Endothelial cell of umbilical vein (primary cell): ENCODE measurements around the gene PLXNA4. TPM values are rescaled to one million over a fixed set of nuclear protein-coding genes. Genes with fewer than 3 reads are reported as not detected.

Experiments
- BruUV-seq: library from RNA; stranded (reverse); fragments of 400-500 nt; replicated peaks from 2 replicates; lab custom pipeline; 2021; lab: Mats Ljungman, UMichigan
- CTCF ChIA-PET: fragments of 300-600, 350-600 bp; sonication (Branson Sonifier 250); formaldehyde crosslinking; loops from one replicate; lab custom pipeline; 2021; ENCODE audit warnings: antibody characterized with exemption, inconsistent platforms; lab: Charles Lee
- POLR2A ChIA-PET: fragments of 300-600, 350-600 bp; sonication (Branson Sonifier 250); formaldehyde crosslinking; loops from one replicate; lab custom pipeline; 2021; ENCODE audit warnings: antibody characterized with exemption, inconsistent platforms; lab: Charles Lee
- DNase-seq: peaks from one replicate; pipeline ENCODE4 v3.0.0-alpha.2; 2011; ENCODE audit warnings: low read depth, low spot score
- FAIRE-seq: peaks from 2 replicates; lab custom pipeline; 2011; peaks lifted over from hg19 to GRCh38; lab: Jason Lieb, UNC
- H2AFZ ChIP-seq: 2 replicates; pipeline ENCODE4 v1.6.0; 2012; ENCODE audit warnings: low read depth, low read length, control low read depth, inconsistent platforms
- H3K27ac ChIP-seq: 2 replicates; pipeline ENCODE4 v1.5.1; 2011; ENCODE audit warnings: low read depth, mild to moderate bottlenecking, control low read depth, low read length, moderate library complexity; ENCODE audit not compliant: insufficient read depth
- H3K27me3 ChIP-seq, 2 experiments: 2 replicates each; pipeline versions ENCODE4 v1.6.0 to v1.6.1; 2011; ENCODE audit warnings: low read length in 2 of 2, mixed read lengths in 1 of 2; ENCODE audit not compliant: control insufficient read depth in 2 of 2, insufficient read depth in 2 of 2
- H3K36me3 ChIP-seq, 2 experiments: 2 replicates in 1 of 2; 3 replicates in 1 of 2; pipeline ENCODE4 v1.5.1; 2011; ENCODE audit warnings: low read length in 2 of 2, mild to moderate bottlenecking in 1 of 2, moderate library complexity in 1 of 2; ENCODE audit not compliant: control insufficient read depth in 2 of 2, insufficient read depth in 2 of 2; ENCODE audit errors: extremely low read depth in 1 of 2
- H3K4me1 ChIP-seq: 3 replicates; pipeline ENCODE4 v1.5.1; 2011; ENCODE audit warnings: mild to moderate bottlenecking, low read length; ENCODE audit not compliant: control insufficient read depth, insufficient read depth; ENCODE audit errors: extremely low read depth
- H3K4me2 ChIP-seq: 2 replicates; pipeline ENCODE4 v1.6.1; 2011; ENCODE audit warnings: low read length, control low read depth, mixed read lengths; ENCODE audit not compliant: insufficient read depth
- H3K4me3 ChIP-seq, 3 experiments: fragments of 200-600 bp in 1 of 3; sonication (generic), shearing (Covaris generic) in 1 of 3; replicated peaks in 1 of 3; 2 replicates each; pipeline ENCODE4 v1.5.1; 2011 to 2016; ENCODE audit warnings: control low read depth in 3 of 3, low read length in 3 of 3, mild to moderate bottlenecking in 2 of 3, inconsistent platforms in 1 of 3, low read depth in 1 of 3, moderate library complexity in 1 of 3; ENCODE audit not compliant: insufficient read depth in 1 of 3
- H3K79me2 ChIP-seq: 2 replicates; pipeline ENCODE4 v1.6.0; 2012; ENCODE audit warnings: low read length, inconsistent platforms; ENCODE audit not compliant: control insufficient read depth, insufficient read depth
- H3K9ac ChIP-seq: replicated peaks from 2 replicates; pipeline ENCODE3; 2011; ENCODE audit warnings: low read length, control low read depth; ENCODE audit not compliant: insufficient read depth; ENCODE audit errors: extremely low read depth
- H3K9me1 ChIP-seq: replicated peaks from 3 replicates; pipeline ENCODE4 v1.6.0; 2011; ENCODE audit warnings: mild to moderate bottlenecking, low read length; ENCODE audit not compliant: control insufficient read depth, insufficient read depth; ENCODE audit errors: extremely low read depth
- H3K9me3 ChIP-seq: replicated peaks from 2 replicates; pipeline ENCODE4 v1.5.1; 2012; ENCODE audit warnings: low read length, inconsistent platforms; ENCODE audit not compliant: control insufficient read depth, insufficient read depth
- H4K20me1 ChIP-seq: replicated peaks from 2 replicates; pipeline ENCODE3; 2011; ENCODE audit warnings: mild to moderate bottlenecking, low read length; ENCODE audit not compliant: control insufficient read depth, insufficient read depth; ENCODE audit errors: extremely low read depth
- CTCF ChIP-seq, 2 donors: IDR thresholded peaks; 1 replicate in 1 of 2; 2 replicates in 1 of 2; pipeline ENCODE4 v1.5.1; 2011; ENCODE audit warnings: low read length in 2 of 2, mild to moderate bottlenecking in 2 of 2, moderate library complexity in 2 of 2, control low read depth in 1 of 2, inconsistent platforms in 1 of 2, low read depth in 1 of 2; ENCODE audit not compliant: insufficient read depth in 1 of 2; ENCODE audit errors: extremely low read depth in 1 of 2
- EZH2 ChIP-seq: IDR thresholded peaks from 2 replicates; pipeline ENCODE4 v1.6.1; 2012; ENCODE audit warnings: borderline replicate concordance, low read depth, mild to moderate bottlenecking, moderate library complexity, low read length, inconsistent platforms; ENCODE audit not compliant: severe bottlenecking
- FOS ChIP-seq: IDR thresholded peaks from 2 replicates; pipeline ENCODE4 v1.6.1; 2011; ENCODE audit warnings: mild to moderate bottlenecking, low read length, moderate library complexity, borderline replicate concordance; ENCODE audit not compliant: insufficient read depth
- GATA2 ChIP-seq: IDR thresholded peaks from 2 replicates; pipeline ENCODE4 v1.7.0; 2011; ENCODE audit warnings: low read depth, mild to moderate bottlenecking, moderate library complexity, mixed read lengths, low read length; ENCODE audit not compliant: insufficient read length, insufficient read depth
- JUN ChIP-seq: IDR thresholded peaks from 2 replicates; pipeline ENCODE4 v1.6.1; 2011; ENCODE audit warnings: borderline replicate concordance, low read depth; ENCODE audit not compliant: insufficient read length, insufficient read depth
- MAX ChIP-seq: IDR thresholded peaks from 2 replicates; pipeline ENCODE4 v1.6.1; 2011; ENCODE audit not compliant: insufficient read depth, insufficient read length
- MYC ChIP-seq: IDR thresholded peaks from one replicate; pipeline ENCODE4 v1.6.1; 2011; ENCODE audit warnings: mild to moderate bottlenecking, low read depth, low read length
- POLR2A ChIP-seq: IDR thresholded peaks from 2 replicates; pipeline ENCODE4 v1.6.1; 2012; ENCODE audit warnings: low read depth, mild to moderate bottlenecking, control low read depth, low read length
- POLR2AphosphoS5 ChIP-seq: IDR thresholded peaks from 2 replicates; pipeline ENCODE4 v1.6.1; 2012; ENCODE audit warnings: low read depth, mild to moderate bottlenecking, control low read depth, low read length, moderate library complexity; ENCODE audit not compliant: insufficient read depth
- dilution Hi-C: fragments of 300-500 bp; cut with MboI; formaldehyde crosslinking; loops from one replicate; pipeline ENCODE4 v1.15.0; 2019; ENCODE audit warnings: low sequenced_read_pairs; ENCODE audit not compliant: extremely low pct_ligation_motif_present
- intact Hi-C: fragments of 100-400 bp; cut with micrococcal nuclease; formaldehyde crosslinking; loops from one replicate; pipeline ENCODE4 v1.10.0; 2022
- polyA plus RNA-seq, 4 experiments: library from polyadenylated mRNA; depleted of rRNA in 3 of 4; stranded (reverse) in 3 of 4; unstranded in 1 of 4; fragments of >200 nt; gene quantifications; 2 replicates each; pipeline versions ENCODE4 v1.2.1 to v1.2.3, GENCODE V29; 2011 to 2012; ENCODE audit warnings: missing spikeins in 1 of 4
- total RNA-seq: library from RNA; stranded (reverse); gene quantifications from 2 replicates; pipeline ENCODE4 v1.2.3, GENCODE V29; 2021

The PLXNA4 gene
- total and polyA plus RNA-seq, 2 donors (not counting 3 experiments of a cell fraction or from before 2014, with no cell fraction given) = 12.1 to 20.4 TPM

GRCh38 chr7:132322970-132323369 lies 253.3 kb downstream of the PLXNA4 start:
- no peak overlapping the region for H3K9ac ChIP-seq
- no peaks in the 10 kb centered on the region for H3K9me3 ChIP-seq
- no peak overlapping the region for H2AFZ ChIP-seq
- no peak for TF ChIP-seq MYC
- TF ChIP-seq POLR2A = no peak
- no peak for TF ChIP-seq FOS
- no peak for TF ChIP-seq MAX
- no peak for TF ChIP-seq EZH2
- TF ChIP-seq POLR2AphosphoS5 = no peak
- TF ChIP-seq JUN = no peak
- TF ChIP-seq GATA2 = no peak
- no peak for TF ChIP-seq CTCF (IDR thresholded peaks at IDR 0.05; ENCODE audit: extremely low read depth in 1 of 2, insufficient read depth in 1 of 2, low read depth in 1 of 2, low read length in 2 of 2)
- no peaks in the 10 kb centered on the region for H4K20me1 ChIP-seq
- no peak overlapping the region for H3K27ac ChIP-seq
- H3K79me2 ChIP-seq = no peaks in the 10 kb centered on the region
- no peaks in the 10 kb centered on the region for H3K27me3 ChIP-seq
- intact Hi-C loops = no loop called here
- H3K4me2 ChIP-seq = no peak overlapping the region
- H3K4me3 ChIP-seq = no peak overlapping the region
- dilution Hi-C loops = no loop called here
- FAIRE-seq (no peak), DNase-seq (no peak)
- H3K9me1 ChIP-seq = no peaks in the 10 kb centered on the region
- peaks cover 18% of the 10 kb centered on the region for H3K4me1 ChIP-seq
- CTCF ChIA-PET = no interaction called here
- POLR2A ChIA-PET = no interaction called here
- BruUV-seq = no TSS peak
- no peaks in the 10 kb centered on the region for H3K36me3 ChIP-seq
